IMR-90 (cell line): Measurements from ENCODE around the gene TEX44. TPM values are rescaled to one million over a fixed set of nuclear protein-coding genes. Genes with fewer than 3 reads are reported as not detected.
A peak's percentile ranks its signal among the peaks of the same experiment; 100 is the strongest.

ENCODE experiments used
- ATAC-seq: fragments of 200-7000 bp; cut with Tn5 transposase; 2 replicates; pipeline ENCODE4 v1.9.1; 2020; ENCODE audit warnings: low read depth, mild to moderate bottlenecking, moderate library complexity
- BruUV-seq: library from RNA; stranded (reverse); fragments of 400-500 nt; replicated peaks from 2 replicates; lab custom pipeline; 2021; lab: Mats Ljungman, UMichigan
- CTCF ChIA-PET: fragments of 300-600 bp; formaldehyde crosslinking; extraction: SDS; loops from one replicate; lab custom pipeline; 2021; ENCODE audit warnings: antibody characterized with exemption; lab: Yijun Ruan, JAX
- POLR2A ChIA-PET: fragments of 300-600 bp; sonication (Branson Sonifier 250); formaldehyde crosslinking; loops from one replicate; lab custom pipeline; 2022; ENCODE audit warnings: antibody characterized with exemption; ENCODE audit not compliant: unreplicated experiment; lab: Charles Lee
- DNase-seq: peaks from one replicate; pipeline ENCODE4 v3.0.0; 2013
- H2AFZ ChIP-seq: replicated peaks from 2 replicates; pipeline ENCODE3; 2013; ENCODE audit warnings: low read length, mild to moderate bottlenecking; ENCODE audit not compliant: poor library complexity
- H2AK5ac ChIP-seq: 2 replicates; pipeline ENCODE4 v1.6.1; 2013; ENCODE audit warnings: low read depth, low read length, inconsistent platforms
- H2AK9ac ChIP-seq: replicated peaks from 2 replicates; pipeline ENCODE3; 2013; ENCODE audit warnings: mild to moderate bottlenecking, low read depth, low read length, moderate library complexity; ENCODE audit not compliant: poor library complexity
- H2BK120ac ChIP-seq: 2 replicates; pipeline ENCODE4 v1.6.1; 2013; ENCODE audit warnings: low read depth, low read length, inconsistent platforms
- H2BK15ac ChIP-seq: 3 replicates; pipeline ENCODE4 v1.6.1; 2013; ENCODE audit warnings: low read depth, low read length, inconsistent platforms
- H2BK20ac ChIP-seq: 2 replicates; pipeline ENCODE4 v1.6.1; 2013; ENCODE audit warnings: low read depth, mild to moderate bottlenecking, inconsistent platforms, low read length, moderate library complexity
- H2BK5ac ChIP-seq: 2 replicates; pipeline ENCODE4 v1.6.1; 2013; ENCODE audit warnings: mild to moderate bottlenecking, low read depth, low read length, inconsistent platforms; ENCODE audit not compliant: poor library complexity, severe bottlenecking
- H3K14ac ChIP-seq: replicated peaks from 2 replicates; pipeline ENCODE4 v1.6.1; 2013; ENCODE audit warnings: low read depth, low read length, inconsistent platforms
- H3K18ac ChIP-seq: 2 replicates; pipeline ENCODE4 v1.6.1; 2013; ENCODE audit warnings: low read depth, low read length, control low read depth
- H3K23ac ChIP-seq: 2 replicates; pipeline ENCODE4 v1.6.1; 2013; ENCODE audit warnings: low read depth, low read length, inconsistent platforms
- H3K27ac ChIP-seq: 2 replicates; pipeline ENCODE4 v1.5.1; 2013; ENCODE audit warnings: mild to moderate bottlenecking, control low read depth, low read length; ENCODE audit not compliant: insufficient read depth
- H3K27me3 ChIP-seq: 2 replicates; pipeline ENCODE4 v1.6.1; 2013; ENCODE audit warnings: low read length; ENCODE audit not compliant: control insufficient read depth, insufficient read depth
- H3K36me3 ChIP-seq: 2 replicates; pipeline ENCODE4 v1.6.1; 2013; ENCODE audit warnings: low read length, mixed read lengths; ENCODE audit not compliant: control insufficient read depth, insufficient read depth
- H3K4ac ChIP-seq: 2 replicates; pipeline ENCODE4 v1.6.1; 2013; ENCODE audit warnings: low read depth, low read length, inconsistent platforms
- H3K4me1 ChIP-seq: 2 replicates; pipeline ENCODE4 v1.6.1; 2013; ENCODE audit warnings: low read length, mixed read lengths; ENCODE audit not compliant: control insufficient read depth, insufficient read depth
- H3K4me2 ChIP-seq: 2 replicates; pipeline ENCODE4 v1.6.1; 2013; ENCODE audit warnings: low read depth, mild to moderate bottlenecking, control low read depth, low read length, moderate library complexity
- H3K4me3 ChIP-seq: 2 replicates; pipeline ENCODE4 v1.5.1; 2013; ENCODE audit warnings: low read depth, mild to moderate bottlenecking, control low read depth, low read length, moderate library complexity; ENCODE audit not compliant: insufficient read depth
- H3K56ac ChIP-seq: 2 replicates; pipeline ENCODE4 v1.6.1; 2013; ENCODE audit warnings: low read length, inconsistent platforms; ENCODE audit not compliant: insufficient read depth; ENCODE audit errors: extremely low read depth
- H3K79me1 ChIP-seq, 2 experiments: 2 replicates each; pipeline ENCODE4 v1.6.1; 2013; ENCODE audit warnings: low read length in 2 of 2, inconsistent platforms in 1 of 2, low read depth in 1 of 2
- H3K9ac ChIP-seq: 2 replicates; pipeline ENCODE4 v1.6.1; 2013; ENCODE audit warnings: low read depth, low read length, control low read depth
- H3K9me1 ChIP-seq: 2 replicates; pipeline ENCODE4 v1.6.1; 2013; ENCODE audit warnings: low read length, inconsistent platforms; ENCODE audit not compliant: insufficient read depth
- H3K9me3 ChIP-seq: 2 replicates; pipeline ENCODE4 v1.6.1; 2013; ENCODE audit warnings: low read length; ENCODE audit not compliant: control insufficient read depth, insufficient read depth
- H4K20me1 ChIP-seq: 2 replicates; pipeline ENCODE4 v1.6.1; 2013; ENCODE audit warnings: low read length, inconsistent platforms; ENCODE audit not compliant: insufficient read depth
- H4K5ac ChIP-seq: 2 replicates; pipeline ENCODE4 v1.6.1; 2013; ENCODE audit warnings: mild to moderate bottlenecking, low read depth, low read length, control low read depth
- H4K8ac ChIP-seq, 2 experiments: 2 replicates each; pipeline ENCODE4 v1.6.1; 2013; ENCODE audit warnings: low read depth in 2 of 2, low read length in 2 of 2, control low read depth in 1 of 2, inconsistent platforms in 1 of 2
- H4K91ac ChIP-seq: 2 replicates; pipeline ENCODE4 v1.6.1; 2013; ENCODE audit warnings: low read depth, low read length, inconsistent platforms; ENCODE audit not compliant: insufficient read depth
- POLR2A ChIP-seq: IDR thresholded peaks from 2 replicates; pipeline ENCODE4 v1.6.1; 2012; ENCODE audit warnings: mild to moderate bottlenecking, low read depth, low read length
- RFX5 ChIP-seq: IDR thresholded peaks from 2 replicates; pipeline ENCODE4 v1.8.0; 2012; ENCODE audit warnings: low read depth, mild to moderate bottlenecking, low read length, moderate library complexity
- WGBS, 2 experiments: methylation state at CpG; one replicate each; pipeline versions ENCODE4 v1.1.5 to v1.1.7; 2013; ENCODE audit warnings: missing lambda C conversion rate in 2 of 2; ENCODE audit not compliant: insufficient read length in 1 of 2; ENCODE audit errors: extremely low coverage in 2 of 2; 5-methylcytosine and 5-hydroxymethylcytosine counted together
- dilution Hi-C: fragments of 300-500 bp; cut with HindIII; formaldehyde crosslinking; loops from one replicate; pipeline ENCODE4 v1.14.3; 2018; ENCODE audit warnings: low sequenced_read_pairs; ENCODE audit not compliant: unreplicated experiment
- in situ Hi-C: fragments of 300-500 bp; cut with MboI; formaldehyde crosslinking; loops from 3 replicates; pipeline ENCODE4 v1.14.3; 2019; ENCODE audit warnings: low sequenced_read_pairs, inconsistent platforms, mixed read lengths
- intact Hi-C: fragments of 100-400 bp; cut with micrococcal nuclease; formaldehyde crosslinking; loops from 2 replicates; pipeline ENCODE4 v1.10.0; 2022
- polyA plus RNA-seq, 3 experiments: library from polyadenylated mRNA; depleted of rRNA; stranded (reverse); fragments of >200 nt; gene quantifications; 2 replicates each; pipeline ENCODE4 v1.2.3, GENCODE V29; 2012; ENCODE audit warnings: low replicate concordance in 1 of 3
- total RNA-seq: library from RNA; depleted of rRNA; stranded (reverse); fragments of >200 nt; gene quantifications from 2 replicates; pipeline ENCODE4 v1.2.3, GENCODE V29; 2012

The TEX44 gene
- total and polyA plus RNA-seq, 2 of the 4 experiments (the other 2 are of a cell fraction), result not detected

DNA sequence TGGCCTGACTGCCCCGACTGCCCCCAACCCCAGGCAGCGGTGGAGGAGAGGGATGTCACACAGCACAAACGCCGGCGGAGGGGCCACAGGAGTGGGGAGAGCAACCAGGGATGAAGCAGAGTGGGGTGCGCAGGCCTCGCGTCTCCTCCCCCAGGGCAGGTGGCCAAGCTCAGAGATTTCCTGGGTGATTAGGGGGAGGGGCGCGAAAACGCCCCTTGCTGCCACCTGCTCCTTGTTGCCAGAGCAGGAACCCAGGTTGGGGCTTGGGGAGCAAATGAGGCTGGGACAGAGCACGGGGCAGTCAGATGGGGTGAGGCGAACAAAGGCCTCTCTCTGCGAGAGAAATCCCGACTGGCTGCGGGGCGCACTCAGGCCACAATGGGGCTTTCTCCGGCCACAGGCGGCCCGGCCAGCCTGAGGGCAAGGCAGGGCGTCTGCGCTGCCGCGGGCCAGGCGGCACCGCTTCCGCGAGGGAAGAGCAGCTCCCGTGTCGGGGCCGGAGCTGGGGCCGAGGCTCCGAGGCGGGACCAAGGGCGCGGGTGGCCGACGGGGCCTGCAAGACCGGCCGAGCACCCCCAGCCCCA is 11.5 kb downstream of the TEX44 start:
- H2AFZ ChIP-seq, result peak overlapping the region; percentile 91
- H4K91ac ChIP-seq, result peak overlapping the region; percentile 81; the same call in 1 of the 2 replicates
- H2BK15ac ChIP-seq, result peak overlapping the region; percentile 5; the same call in 1 of the 3 replicates
- H2BK120ac ChIP-seq, result peak overlapping the region; percentile 62
- peaks cover 0 to 3% of the 10 kb centered on the region in 2 experiments; a peak in 1 of 4 replicates for H3K79me1 ChIP-seq
- H4K5ac ChIP-seq, result peak overlapping the region; percentile 79
- BruUV-seq, result no TSS peak
- peak overlapping the region; percentile 39; the same call in 1 of the 2 replicates for H3K56ac ChIP-seq
- no peak overlapping the region for H2BK20ac ChIP-seq
- no peaks in the 10 kb centered on the region for H3K36me3 ChIP-seq
- no peaks in the 10 kb centered on the region for H4K20me1 ChIP-seq
- H3K27me3 ChIP-seq, result 0 out of 2 replicates have a peak, but pooled peaks cover 3% of the 10 kb centered on the region
- peak overlapping the region; percentile 75 for H3K4me2 ChIP-seq
- peak overlapping the region; percentile 58 for H2BK5ac ChIP-seq
- in situ Hi-C loops (loop anchor here (5.0 kb wide), 1 partner anchor 87 kb away; no protein-coding TSS in a partner anchor), intact Hi-C loops (no loop called here), dilution Hi-C loops (no loop called here)
- peaks cover 11% of the 10 kb centered on the region for H3K4me1 ChIP-seq
- WGBS, 2 experiments, result 4% methylated on average over 10 of the region's 40 CpGs; no CpG with 5 or more reads in 1 of the 2 experiments
- H3K14ac ChIP-seq, result peak overlapping the region; percentile 91
- H3K9ac ChIP-seq, result peak overlapping the region; percentile 71
- no peak for DNase-seq
- H3K18ac ChIP-seq, result peak overlapping the region; percentile 63
- peak overlapping the region; percentile 89 for H3K4ac ChIP-seq
- peaks cover 10% of the 10 kb centered on the region for H3K9me1 ChIP-seq
- ATAC-seq, result peak; percentile 70; the same call in 1 of the 2 replicates
- TF ChIP-seq POLR2A (peak; percentile 65; the same call in 1 of the 2 replicates), RFX5 (no peak)
- peak overlapping the region; percentile 65 for H3K27ac ChIP-seq
- peak overlapping the region; percentile 76 for H3K23ac ChIP-seq
- peak overlapping the region; percentile 64 to 93; a peak in 3 of 4 replicates for H4K8ac ChIP-seq
- peak overlapping the region; percentile 42 for H3K4me3 ChIP-seq
- H2AK5ac ChIP-seq, result peak overlapping the region; percentile 81
- POLR2A ChIA-PET, result no interaction called here
- peak overlapping the region; percentile 59 for H2AK9ac ChIP-seq
- H3K9me3 ChIP-seq, result no peaks in the 10 kb centered on the region
- CTCF ChIA-PET, result no interaction called here
